SH-SY5Y (cell line): Measurements from ENCODE around the gene TYRO3.

ENCODE experiments used
- GATA2 ChIP-seq: IDR thresholded peaks from 2 replicates; pipeline ENCODE4 v1.6.1; 2011; ENCODE audit warnings: mild to moderate bottlenecking, low read depth, low read length
- GATA3 ChIP-seq: IDR thresholded peaks from 2 replicates; pipeline ENCODE4 v1.6.1; 2011; ENCODE audit warnings: low read depth, mild to moderate bottlenecking, low read length, moderate library complexity

DNA sequence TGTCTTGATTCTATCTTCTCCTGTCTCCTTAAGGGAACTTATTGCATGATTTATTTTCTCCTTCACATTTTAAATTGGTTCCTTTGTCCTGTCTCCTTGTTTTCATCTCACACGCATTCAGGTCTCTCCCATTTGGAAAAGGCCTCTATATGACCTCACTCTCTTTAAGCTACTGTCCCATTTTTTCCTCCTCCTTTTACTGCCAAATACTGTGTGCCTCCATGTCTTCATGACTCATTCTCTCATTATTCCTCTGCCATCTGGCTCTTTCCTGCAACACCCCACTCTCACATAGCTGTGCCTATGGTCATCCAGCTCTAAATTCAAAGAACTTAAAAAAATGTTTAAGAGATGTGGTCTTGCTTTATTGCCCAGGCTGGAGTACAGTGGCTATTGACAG is 48.0 kb downstream of the TYRO3 start:
- TF ChIP-seq GATA2 = no peak
- TF ChIP-seq GATA3 = no peak
